ENCODE results near the gene PRF1.
"Not testable (repeated sequence)": the region's sequence is repeated elsewhere in the genome, so short reads cannot be mapped to it uniquely, and the experiment has no call there.

PRF1 gene

DNA sequence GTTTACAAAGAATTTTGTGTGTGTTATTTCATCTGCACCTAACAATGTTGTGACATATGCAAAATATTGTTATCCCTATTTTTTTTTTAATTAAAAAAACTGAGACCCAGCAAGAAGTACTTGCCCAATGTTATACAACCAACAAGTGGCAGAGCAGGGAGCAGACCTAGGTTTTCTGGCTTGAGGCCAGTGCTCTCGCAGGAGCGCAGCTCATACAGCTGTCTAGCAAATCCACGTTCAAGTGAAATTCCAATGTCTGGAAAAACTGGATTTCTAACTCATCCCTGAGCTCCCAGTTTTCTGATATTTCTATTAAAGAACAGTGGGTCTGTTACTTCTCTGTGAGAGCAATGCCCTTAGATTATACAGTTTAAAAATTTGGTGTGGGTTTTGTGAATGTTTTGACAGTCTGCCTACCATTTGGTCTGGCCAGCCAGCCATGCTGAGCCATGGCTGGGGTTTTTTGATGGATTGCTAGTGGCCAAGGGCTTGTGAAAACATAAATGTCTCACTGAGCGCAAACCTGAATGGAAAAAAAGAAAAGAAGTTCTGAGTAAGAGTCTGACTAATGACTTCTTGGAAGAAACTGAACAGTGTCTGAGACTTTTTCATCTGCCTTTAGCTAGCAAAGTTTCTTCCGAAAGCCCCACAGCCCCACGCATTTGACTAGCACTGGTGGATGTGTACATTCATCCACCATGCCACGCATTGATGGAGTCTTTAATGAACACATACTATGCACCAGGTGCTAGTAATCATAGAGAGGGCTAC lies 15.4 kb upstream of the PRF1 start:
- DNase-seq (ENCODE audit: low spot score) = peak; percentile 51

DNA sequence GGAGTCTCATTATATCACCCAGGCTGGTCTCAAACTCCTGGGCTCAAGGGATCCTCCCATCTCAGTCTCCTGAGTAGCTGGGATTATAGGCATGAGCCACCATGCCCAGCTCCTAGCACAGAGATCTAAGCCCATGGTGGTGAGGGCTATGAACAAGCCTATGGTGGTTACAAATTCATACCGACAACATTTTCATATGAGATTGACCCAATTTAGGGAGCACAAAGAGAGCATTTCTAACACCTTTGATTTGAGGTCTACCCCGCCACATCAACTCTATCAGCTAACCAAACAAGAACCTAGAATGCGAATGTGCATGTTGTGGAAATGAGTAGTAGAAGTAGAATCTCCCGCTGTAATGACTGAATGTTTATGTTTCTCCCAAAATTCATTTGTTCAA lies 14.2 kb upstream of the PRF1 start:
- no peak for DNase-seq (ENCODE audit: low spot score)

DNA sequence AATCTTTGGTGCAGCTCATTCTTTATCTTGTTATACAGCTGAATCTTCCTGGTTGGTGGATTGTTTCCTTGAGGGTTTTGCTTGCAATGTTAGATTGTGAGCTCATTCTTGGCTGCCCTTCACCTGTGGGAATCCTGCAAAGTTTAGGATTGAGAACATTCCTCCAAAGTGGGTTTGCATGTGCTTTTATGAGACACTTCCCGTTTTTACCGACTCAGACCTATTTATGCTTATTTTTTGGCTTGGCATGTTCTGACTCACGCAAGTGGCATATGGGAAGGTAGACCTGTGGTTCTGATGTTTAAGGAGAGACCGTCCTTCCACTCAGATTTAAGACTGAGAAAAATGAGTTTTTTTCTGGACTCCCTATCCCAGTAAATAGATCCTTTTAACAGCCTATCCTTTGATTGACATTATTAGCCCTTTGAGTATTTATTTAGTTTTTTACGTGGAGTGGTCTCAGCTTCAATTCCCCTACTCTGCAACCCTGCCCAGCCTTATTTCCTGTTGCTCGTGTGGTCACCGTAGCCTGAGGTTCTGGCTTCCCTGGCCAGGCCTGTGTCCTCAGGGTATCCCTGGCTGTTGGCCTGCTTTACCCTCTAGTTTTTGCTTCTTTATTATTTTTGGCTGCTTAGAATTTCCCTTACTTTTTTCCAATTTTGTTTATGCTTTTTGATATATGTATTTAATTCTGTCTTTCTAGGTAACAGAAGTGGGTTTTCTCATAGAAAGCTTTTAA lies 13.4 kb upstream of the PRF1 start:
- no peak for DNase-seq (ENCODE audit: low spot score)

DNA sequence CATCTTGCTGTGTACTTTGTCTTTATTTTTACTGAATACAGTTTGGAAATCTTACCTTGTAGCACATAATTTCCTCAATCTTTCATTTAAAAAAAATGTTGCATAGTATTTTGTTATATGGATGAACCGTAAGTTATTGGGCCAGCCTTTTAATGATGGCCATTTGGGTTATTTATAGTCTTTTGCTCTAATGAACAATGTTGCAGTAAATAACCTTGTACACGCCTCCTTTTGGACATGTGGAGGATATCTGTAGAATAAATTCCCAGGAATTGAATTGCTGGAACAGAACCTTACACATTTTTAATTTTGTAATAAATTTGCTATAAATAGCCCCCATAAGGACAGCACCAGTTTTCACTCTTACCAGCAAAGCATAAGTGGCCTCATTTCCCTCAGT lies 12.7 kb upstream of the PRF1 start:
- no peak for DNase-seq (ENCODE audit: low spot score)

DNA sequence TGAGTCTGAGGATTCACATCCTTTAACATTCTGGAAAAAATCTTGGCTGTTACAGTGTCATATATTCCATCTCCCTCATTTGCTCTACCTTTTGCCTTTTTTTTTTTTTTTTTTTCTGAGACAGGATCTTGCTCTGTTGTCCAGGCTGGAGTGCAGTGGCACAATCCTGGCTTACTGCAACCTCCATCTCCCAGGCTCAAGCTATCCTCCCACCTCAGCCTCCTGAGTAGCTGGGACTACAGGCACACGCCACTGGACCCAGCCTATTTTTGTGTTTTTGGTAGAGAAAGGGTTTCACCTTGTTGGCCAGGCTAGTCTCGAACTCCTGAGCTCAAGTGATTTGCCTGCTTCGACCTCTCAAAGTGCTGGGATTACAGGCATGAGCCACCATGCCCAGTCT lies 11.8 kb upstream of the PRF1 start:
- not testable (repeated sequence) for DNase-seq (ENCODE audit: low spot score)

DNA sequence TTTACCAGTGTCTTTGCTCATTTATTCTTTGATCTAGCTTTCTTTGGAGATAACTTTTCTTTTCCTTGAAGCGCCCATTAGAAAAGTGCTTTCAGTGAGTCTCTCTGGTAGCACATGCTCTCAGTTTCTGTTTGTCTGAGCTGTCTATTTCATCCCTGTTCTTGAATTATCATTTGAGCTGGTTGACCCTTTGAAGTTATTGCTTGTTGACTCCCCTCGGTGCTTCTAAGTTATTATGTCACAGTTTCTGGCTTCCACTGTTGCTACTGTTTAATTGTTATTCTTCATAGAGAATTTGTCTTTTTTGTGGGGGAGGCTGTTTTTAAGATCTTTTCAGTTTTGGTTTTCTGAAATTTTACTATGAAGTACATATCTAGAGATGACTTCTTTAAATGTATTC lies 11.4 kb upstream of the PRF1 start:
- no peak for DNase-seq (ENCODE audit: low spot score)

DNA sequence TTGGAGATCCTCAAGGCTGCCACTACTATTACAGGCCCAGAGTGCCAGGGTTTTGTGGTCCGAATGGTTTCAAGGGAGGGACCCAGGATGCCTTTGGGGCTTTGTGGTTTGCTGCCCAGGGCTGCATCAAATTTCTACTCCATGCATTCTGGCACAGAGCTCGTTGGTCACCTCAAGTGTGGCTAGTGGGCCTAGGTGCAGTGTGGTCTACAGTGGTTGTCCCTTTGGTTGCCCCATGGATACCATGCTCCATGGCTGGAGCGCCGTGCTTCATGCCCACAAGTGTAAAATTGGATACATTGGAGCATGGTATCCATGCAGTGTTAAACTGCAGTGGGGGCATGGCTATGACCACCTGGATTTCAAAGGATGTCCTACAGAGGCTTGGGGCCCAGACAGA lies 5.4 kb upstream of the PRF1 start:
- no peak for DNase-seq (ENCODE audit: low spot score)

DNA sequence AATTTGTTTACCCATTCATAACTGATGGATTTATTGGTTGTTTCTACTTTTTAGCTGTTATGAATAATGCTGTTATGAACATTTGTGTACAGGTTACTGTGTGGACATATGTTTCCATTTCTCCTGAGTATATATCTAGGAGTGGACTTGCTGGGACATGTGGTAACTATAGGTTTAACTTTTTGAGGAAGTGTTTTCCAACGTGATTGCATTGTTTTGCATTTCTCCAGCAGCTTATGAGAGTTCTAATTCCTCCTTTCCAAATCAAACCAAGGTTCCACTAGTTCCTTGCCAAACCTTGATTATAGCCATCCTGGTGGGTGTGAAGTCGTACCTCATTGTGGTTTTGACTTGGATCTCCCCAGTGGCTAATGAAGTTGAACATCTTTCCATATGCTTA lies 2.6 kb upstream of the PRF1 start:
- DNase-seq (ENCODE audit: low spot score) = no peak

DNA sequence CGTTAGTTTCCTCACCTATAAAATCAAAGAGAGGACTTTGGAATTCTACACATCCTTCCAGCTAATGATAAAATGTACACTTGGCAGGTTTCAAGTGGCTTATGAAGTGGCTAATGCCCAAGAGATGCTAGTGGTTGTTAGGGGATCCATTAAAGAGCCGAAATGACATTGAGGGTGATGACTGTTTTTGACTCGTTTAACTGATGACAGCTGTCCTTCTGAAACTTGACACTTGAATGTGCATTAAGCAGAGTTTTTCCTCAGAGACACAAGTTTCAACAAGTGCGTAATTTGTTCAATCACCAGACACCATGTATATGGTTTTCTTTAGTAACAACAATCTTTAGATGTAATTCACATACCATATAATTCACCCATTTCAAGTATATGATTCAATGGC lies 1.6 kb upstream of the PRF1 start:
- no peak for DNase-seq (ENCODE audit: low spot score)

DNA sequence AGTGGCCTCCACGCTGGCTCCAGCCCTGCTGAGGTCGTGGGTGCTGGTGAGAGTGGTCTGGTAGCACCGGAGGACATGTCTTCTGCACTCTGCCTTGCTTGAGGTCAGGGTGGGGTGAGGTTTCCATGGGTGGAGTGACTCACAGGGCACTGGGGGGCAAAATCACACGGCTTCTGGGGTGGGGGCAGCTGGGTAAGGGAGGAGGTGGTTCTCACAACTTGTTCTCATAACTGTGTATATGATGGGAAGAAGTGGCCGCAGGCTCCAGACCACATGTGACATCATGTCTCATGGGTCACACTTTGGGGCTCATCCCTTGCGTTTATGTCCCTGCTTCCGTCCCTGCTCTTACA lies 884 bp upstream of the PRF1 start:
- DNase-seq (ENCODE audit: low spot score) = no peak

DNA sequence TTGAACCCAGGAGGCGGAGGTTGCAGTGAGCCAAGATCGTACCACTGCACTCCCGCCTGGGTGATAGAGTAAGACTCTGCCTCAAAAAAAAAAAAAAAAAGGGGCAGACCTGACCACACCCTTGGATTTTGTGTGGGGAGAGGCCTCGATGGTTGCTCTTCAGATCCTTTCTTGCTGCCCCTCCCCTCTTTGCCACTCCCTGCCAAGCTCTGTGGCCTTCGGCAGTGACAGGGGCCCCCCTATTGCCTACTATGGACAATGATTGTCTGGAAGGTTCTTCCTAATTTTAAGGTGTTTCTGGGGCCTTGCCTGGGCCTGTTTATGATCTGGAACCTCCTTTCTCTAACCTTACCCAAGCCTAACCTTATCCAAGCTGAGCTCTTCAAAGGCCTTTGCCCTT lies 795 bp downstream of the PRF1 start:
- no peak for DNase-seq (ENCODE audit: low spot score)

DNA sequence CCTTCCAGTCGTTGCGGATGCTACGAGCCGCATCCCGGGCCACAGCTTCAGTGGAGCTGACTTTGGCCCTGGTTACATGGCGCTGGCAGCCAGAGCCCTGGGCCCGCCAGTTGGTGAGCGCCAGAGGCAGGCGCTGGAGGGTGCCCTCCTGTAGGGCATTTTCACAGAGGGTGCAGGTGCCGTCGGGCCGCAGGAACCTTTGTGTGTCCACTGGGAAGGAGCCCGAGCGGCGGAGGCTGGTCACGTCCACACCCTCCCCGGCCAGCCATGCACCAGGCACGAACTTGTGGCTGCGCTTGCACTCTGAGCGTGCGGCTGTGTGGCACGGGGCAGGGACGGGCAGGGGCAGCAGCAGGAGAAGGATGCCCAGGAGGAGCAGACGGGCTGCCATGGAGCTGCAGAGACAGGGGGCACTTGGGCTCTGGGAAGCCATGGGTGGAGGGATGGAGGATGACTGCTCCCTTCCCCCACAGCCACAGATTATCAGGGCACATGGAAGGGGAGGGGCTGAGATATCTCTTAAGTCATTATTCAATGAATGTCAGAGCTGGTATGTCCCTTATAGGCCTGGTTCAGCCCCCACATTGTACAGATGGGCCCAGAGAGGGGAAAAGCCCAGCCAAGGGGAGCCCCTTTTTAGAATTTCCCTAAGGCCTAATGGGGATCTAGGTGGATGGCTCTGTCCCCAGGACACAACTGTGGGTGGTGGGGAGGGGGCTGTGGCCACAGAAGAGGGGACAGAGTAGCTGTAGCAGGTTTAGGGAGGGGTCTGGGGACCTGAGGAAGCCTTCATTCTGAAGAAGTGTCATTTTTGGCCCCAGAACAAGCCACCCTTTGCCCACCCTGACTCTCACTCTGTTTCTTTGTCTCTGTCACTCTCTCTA lies 1.8 kb downstream of the PRF1 start:
- no peak for DNase-seq (ENCODE audit: low spot score)

DNA sequence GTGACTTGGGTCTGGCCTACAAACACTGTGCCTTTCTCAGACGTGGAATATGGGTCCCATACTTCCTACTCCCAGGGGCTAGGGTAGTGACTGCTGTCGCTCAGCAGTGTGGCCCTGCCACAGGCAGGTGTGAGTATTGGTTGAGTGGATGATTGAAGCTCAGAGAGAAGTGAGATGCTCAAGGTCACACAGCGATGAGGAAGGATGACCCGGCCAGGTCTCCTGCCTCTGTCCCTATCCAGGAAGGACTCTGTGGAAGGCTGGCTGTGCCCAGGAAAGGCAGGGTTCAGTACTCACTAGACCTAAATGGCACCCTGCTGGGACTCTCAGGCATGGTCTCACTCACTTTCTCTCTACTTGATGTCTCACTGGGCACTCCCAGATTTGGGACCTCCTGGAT lies 2.8 kb downstream of the PRF1 start:
- DNase-seq (ENCODE audit: low spot score) = no peak

DNA sequence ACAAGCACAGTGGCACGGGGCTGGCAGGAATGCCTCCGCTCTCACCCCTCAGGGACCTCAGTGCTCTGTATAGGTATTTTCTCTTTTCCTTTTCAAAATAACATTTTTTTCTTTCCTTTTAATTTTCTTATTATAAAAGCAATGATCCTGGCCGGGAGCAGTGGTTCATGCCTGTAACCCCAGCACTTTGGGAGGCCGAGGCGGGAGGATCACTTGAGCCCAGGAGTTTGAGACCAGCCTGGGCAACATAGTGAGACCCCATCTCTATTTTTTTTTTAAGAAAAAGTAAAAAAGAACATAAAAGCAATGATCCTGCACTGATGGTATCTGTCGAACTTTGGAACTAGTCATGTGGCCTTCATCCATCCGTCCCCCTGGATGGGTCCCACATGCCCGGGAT lies 3.2 kb downstream of the PRF1 start:
- DNase-seq (ENCODE audit: low spot score) = no peak

DNA sequence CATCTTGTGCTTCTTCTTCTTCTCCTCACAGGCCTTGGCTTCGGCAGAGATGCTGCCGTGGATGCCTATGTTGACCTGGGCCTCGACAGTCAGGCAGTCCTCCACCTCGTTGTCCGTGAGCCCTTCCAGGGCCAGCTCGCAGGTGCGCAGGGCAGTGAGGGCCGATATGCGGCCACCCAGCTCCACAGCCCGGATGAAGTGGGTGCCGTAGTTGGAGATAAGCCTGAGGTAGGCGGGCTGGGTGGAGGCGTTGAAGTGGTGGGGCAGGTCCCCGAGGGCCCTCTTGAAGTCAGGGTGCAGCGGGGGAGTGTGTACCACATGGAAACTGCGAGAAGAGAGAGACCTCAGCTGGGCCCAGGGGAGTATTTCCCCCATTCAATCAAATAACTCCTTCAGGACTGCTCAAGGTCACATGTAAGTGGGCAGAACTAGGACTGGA lies 3.7 kb downstream of the PRF1 start:
- DNase-seq (ENCODE audit: low spot score) = no peak

DNA sequence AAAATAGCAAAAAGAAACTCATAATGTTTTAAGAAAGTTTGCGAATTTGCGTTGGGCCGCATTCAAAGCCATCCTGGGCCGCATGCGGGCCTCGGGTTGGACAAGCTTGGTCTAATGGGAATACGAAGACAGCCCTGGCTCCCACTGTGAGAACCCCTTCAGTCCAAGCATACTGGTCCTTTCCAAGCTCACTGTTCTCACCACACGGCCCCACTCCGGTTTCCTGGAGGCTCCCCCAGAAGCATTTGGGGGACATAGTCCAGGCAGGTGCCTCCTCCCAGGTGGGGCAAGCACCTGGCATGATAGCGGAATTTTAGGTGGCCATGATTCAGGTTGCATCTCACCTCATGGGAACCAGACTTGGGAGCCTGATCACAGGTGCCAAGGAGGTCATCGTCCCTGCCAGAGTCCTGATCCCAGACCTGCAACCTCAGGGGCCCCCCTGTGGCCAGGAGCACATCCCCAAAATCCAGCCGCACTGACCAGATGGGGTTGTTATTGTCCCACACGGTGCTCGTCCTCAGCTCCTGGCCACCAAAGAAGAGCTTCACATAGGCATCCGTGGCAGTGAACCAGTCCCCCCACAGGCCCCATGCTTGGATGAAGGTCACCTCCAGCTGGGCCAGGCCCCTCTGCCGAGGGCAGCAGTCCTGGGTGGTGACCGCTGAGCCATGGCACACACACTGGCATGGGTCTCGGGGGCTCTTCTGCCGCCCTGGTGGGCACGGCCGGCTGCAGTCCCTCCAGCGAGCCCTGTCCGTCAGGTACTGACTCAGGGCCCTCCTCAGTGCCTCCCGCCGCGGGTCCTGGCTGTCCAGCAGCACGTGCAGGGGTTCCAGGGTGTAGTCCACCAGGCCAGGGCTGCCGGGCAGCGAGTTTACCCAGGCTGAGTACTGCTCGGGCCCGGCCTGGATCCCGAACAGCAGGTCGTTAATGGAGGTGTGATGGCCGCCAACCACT lies 4.4 kb downstream of the PRF1 start:
- no peak for DNase-seq (ENCODE audit: low spot score)

DNA sequence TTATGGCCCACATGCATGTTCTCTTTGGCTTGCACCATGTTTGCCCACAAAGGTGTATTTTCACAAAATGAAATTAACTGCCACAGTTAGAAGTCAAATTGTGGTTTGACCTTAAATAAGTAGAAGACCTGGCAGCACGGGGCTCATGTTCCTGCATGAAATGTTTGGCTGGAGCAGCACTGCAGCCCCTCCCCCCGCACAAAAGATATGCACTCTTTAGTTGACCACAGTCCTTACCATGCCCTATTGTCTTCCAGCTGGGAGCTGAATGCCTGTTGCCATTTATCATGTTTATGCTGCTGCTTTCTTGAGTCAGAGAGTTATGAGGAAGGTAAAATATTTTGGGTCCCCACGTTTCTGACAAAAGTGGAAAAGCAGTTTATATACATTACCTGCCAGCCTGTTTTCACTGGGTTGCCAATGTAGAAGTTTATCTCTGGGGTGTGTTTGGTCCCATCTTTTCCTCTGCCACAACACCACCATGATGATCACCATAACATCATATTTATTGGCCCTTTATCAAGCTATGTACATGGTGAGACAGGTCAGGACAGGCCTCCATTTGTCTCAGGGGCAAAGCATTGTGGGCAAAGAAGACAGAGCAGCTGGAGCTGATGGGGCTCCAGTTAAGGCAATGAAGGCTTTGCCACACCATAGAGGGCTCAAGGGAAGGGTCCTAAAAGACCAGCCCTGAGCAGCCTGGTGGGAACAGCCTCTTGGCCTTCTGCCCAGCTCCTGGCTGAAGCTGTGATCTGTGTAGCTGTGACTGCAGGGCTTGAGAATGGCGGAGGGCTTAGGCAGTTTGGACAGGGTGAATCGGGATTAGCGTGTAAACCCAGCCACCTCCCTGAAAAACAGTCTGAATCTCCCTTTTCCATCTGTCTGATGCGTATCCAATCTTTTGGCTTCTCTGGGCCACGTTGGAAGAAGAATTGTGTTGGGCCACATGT lies 5.4 kb downstream of the PRF1 start:
- DNase-seq (ENCODE audit: low spot score) = no peak

DNA sequence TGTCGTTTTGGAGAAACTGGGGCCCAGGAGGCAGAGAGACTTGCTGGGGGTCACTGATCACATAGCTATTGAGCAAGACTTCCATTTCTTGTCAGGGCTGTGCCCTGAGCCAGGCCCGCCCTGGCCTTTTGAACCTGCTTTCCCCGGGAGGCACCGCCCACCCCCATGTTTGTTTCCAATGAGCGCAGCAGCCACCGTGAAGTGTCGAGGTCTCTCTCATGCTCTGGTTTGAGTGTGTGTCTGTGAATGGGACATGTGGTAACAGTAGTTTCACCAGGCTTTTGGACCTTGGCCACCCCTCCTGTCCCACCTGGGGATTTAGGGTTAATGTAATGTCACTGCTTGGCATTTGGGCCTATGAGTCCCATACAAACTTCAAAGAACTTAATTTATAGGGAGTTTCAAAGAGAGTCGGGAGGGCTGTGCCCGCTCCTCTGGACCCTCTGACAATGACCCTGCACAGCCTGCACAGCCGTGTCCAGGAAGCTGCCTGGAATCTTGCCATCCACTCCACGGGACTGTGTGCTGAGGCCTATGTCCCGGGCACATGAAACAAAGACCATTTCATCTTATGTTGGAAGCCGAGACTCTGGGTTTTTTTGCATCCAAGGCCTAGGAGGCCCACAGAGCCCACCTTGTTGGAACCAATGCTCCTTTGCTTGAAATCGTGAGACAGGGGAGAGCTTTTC lies 6.3 kb downstream of the PRF1 start:
- DNase-seq (ENCODE audit: low spot score) = no peak

DNA sequence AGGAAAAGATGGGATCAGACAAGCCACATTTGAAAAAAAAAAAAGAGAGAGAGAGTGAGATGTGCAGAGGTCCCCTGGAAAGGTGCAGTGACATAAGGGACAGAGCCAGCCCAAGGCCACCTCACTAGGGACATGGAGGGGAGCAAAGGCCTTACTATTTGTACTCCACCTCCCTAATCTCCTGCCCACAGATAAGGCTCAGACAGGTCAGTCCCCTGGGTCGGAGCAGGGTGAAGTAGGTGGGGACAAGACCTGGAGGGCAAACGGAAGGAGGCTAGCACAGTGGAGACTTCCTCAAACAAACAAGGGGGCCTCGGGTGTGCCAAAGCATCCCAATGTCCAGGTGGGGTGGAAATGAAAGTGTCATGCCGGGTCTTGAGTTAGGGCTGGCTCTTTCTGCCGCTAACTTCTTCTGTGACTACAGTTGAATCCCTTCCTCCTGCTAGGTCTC lies 7.0 kb downstream of the PRF1 start:
- no peak for DNase-seq (ENCODE audit: low spot score)

DNA sequence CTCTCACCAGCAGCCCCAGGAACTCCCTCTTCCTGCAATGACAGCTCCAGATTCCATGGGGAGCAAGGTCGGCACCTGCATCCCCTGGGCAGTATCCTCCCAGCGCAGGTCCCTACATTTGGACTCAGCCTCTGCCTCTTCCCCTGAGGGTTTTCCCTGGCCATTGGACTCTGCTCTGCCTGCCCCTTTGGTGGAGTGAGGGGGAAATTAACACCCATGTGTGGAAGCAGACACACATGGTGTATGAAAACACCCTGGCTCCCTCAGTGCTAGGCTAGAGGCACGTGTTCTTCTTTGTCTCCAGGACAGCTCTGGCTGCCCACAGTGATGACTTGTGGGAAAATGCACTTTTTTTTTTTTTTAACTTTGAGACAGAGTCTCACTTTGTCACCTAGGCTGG lies 8.4 kb downstream of the PRF1 start:
- DNase-seq (ENCODE audit: low spot score) = no peak
